Medulla oblongata (tissue), 1 donor: ENCODE measurements around the gene VWA1.
"Not testable (repeated sequence)": the region's sequence is repeated elsewhere in the genome, so short reads cannot be mapped to it uniquely, and the experiment has no call there.

Experiments used
- DNase-seq: peaks from one replicate; pipeline ENCODE4 v3.0.0-alpha.2; 2015; ENCODE audit errors: extremely low spot score

Gene VWA1

DNA sequence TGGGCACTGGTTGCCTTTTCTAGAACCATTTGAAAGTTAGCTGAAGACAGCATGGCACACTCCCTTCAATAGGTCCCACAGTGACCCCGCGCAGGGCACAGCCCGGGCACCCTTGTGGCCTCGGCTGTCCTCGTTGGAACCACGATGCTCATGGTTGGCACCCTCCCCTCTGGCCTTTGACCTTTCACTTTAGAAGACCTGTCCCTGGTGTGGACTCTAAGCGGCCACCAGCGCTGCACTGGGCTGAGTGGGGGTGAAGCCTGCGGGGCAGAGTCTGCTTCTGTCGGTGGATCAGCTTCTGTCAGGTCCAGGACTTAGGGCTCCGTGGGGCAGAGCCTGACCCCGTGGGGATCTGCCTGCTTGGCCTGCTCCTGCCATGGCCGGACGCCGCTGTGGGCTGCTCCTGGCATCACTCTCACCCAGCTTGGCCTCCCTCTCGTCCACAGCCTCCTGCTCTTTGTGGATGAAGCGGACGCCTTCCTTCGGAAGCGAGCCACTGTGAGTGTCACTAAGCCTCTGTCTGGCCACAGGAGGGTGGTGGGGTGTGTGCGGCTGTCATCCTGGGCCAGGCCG lies 21.3 kb downstream of the VWA1 start:
- DNase-seq = not testable (repeated sequence)

DNA sequence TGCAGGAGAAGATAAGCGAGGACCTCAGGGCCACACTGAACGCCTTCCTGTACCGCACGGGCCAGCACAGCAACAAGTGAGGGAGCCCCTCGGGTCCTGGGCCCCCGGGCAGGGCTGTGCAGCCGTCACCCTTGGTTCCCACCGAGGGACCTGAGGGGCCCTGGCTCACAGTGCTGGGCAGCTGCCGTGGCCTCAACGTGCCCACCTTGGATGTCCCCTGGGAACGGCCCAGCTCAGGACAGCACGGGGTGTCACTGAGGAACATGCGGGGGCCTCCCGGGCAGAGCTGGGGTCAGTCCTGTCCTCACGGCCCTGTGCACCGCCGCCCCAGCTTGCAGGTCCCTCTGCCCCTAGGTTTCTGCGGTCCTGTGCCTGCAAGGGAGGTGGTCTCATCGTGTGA lies 23.7 kb downstream of the VWA1 start:
- not testable (repeated sequence) for DNase-seq

DNA sequence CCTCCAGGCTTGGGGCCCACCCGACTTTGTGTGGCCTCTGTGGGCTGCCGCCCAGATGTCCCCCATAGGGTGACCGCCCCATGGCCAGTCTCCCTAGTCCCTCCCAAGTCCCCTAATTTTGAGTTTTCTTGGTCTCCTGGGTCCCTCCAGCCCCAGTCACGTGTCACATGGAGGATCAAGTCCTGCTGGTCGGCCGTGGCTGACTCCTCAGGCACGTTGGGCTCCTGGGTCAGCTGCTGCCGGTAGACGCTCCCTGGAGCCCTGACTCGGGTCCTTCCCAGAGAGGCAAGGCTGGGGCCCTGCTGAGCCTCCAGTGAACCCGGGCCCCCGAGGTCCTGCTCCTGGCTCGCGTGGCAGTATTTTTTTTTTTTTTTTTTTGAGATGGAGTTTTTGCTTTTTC lies 24.2 kb downstream of the VWA1 start:
- not testable (repeated sequence) for DNase-seq

DNA sequence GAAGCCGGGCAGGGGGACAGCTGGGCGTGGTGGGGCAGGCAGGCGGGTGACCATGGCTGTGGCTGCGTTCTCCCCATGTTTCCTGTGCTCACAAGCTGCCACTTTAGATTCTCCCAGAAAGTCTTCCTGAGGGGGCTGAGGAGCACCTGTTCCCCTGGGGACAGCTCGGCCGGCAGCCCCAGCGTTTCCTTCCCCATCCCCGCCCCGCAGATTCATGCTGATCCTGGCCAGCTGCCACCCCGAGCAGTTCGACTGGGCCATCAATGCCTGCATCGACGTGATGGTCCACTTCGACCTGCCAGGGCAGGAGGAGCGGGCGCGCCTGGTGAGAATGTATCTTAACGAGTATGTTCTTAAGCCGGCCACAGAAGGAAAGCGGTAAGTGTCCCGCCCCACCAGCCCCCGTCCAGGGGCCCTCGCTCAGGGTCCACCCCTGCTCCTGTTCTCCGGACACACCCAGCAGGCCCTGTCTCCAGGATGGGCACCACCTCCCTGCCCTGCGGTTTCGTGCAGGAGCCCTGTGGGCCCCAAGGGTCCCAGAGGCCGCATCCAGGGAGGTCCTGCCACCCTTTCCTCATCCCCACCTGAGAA lies 25.1 kb downstream of the VWA1 start:
- no peak for DNase-seq

DNA sequence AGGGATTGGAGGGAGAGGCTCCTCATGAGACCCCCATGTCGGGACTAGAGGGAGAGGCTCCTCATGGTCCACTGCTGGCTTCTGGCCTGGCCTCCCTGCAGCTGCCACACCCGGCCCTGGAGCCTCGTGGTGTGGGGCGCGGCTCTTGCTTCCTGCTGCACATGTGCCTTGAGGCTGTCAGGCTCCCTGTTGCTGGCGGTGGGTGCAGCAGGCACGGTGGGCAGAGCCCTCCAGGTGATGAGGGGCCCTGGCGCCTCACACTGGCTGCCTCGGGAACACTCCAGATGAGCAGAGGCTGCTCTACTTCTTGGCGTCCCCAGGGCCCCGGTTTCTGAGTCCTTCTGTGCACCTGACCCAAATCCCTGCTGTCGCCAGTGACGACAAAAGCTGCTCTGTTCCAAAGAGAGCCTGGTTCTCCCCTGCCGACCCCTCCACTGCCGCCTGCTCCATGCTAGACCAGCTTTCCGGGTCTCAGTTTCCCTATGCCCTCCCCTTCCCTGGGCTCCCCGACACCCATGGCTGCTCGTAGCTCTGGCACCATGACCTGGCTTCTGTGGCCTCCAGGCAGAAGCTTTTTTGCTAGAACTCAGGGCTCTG lies 26.3 kb downstream of the VWA1 start:
- no peak for DNase-seq

DNA sequence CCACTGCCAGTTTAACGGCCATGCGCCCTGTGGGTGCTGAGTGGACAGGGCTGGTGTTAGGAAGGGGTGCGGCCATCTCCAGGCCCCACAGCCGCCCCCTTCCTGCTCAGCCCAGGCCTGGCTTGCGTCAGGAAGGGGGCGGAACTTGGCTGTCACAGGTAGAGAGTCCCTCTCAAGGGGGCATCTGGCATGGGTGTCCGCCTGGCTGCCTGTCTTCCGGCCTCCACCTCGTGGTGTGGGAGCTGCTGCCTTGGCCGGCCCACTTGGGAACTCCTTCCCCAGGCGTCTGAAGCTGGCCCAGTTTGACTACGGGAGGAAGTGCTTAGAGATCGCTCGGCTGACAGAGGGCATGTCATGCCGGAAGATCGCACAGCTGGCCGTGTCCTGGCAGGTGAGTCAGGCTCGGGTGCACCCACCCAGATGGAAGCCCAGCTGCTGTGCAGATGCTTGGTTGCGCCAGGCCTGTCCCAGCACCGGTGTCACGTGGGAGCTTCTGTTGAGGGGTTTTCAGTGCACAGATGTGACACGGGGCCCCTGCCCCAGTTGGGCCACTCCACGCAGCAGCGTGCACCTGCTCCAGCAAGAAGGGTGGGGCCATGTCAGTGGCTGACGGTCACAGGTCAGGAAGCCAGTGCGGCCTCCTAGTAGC lies 27.0 kb downstream of the VWA1 start:
- no peak for DNase-seq

DNA sequence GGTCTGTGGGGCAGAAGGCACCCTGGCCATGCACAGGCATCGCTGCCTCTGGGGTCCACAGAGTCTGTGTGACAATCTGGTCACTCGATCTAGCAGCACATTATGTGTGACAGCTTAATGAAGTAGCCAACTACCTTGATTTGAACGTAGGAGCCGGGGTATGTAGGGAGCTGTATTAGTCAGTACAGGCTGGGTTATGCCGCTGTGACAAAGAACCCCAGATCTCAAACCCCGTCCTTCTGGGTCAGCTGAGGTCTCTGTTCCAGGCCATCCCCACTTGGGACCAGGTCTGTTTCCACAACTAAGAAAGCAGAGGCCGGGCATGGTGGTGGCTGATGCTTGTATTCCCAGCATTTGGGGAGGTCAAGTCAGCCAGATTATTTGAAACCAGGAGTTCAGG lies 27.8 kb downstream of the VWA1 start:
- DNase-seq = no peak

DNA sequence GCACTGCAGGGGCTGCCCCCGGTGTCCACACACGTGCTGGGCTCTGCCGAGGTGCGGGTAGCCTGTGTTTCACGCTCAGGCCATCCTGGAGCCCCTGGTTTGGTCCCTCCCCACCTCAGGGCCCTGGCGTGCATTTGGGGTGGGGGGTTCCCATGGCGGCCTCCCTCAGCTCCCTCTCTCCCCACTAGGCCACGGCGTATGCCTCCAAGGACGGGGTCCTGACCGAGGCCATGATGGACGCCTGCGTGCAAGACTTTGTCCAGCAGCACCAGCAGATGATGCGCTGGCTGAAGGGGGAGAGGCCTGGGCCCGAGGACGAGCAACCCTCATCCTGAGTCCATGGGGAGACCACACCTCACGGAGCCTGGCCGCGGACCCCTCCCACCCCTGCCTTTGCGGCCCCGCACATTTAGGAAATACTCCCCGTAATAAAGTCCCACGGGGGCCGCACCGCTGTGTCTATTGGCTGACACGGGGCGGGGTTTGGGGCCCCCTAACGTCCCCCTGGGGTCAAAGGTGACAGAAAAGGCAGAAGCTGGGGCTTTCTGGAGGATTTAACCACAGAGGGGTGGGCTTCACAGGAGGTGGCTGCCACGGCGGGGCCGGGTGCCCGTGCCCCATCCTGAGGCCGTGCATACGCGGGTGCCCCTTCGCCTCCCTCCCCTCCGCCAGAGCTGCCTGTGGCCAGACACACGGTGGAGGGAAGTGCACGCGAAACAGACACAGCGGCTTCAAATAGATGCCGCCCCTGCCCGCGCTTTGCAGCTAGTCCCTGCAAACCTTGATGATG lies 32.9 kb downstream of the VWA1 start:
- not testable (repeated sequence) for DNase-seq

DNA sequence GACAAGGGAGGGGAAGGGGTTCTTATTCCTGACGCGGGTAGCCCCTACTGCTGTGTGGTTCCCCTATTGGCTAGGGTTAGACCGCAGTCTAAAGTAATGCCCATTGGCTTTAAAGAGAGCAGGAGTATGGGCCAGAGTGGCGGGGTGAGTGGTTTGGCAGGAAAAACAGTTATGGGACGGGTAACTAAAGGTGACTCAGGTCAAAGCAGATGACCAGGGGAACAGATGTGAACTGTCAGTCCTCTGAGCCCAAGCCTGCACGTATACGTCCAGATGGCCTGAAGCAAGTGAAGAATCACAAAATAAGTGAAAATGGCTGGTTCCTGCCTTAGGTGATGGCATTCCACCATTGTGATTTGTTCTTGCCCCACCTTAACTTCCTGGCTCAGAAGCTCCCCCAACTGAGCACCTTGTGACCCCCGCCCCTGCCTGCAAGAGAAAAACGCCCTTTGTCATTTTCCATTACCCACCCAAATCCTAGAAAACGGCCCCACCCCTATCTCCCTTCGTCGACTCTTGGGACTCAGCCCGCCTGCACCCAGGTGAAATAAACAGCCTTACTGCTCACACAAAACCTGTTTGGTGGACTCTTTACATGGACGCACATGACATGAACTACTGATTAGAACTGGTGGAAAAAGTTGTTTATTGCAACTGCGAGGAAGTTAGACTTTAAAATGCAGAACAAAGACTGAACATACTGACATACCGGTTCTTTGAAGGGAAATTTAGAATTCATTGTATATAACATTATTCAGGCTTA lies 35.3 kb downstream of the VWA1 start:
- no peak for DNase-seq

DNA sequence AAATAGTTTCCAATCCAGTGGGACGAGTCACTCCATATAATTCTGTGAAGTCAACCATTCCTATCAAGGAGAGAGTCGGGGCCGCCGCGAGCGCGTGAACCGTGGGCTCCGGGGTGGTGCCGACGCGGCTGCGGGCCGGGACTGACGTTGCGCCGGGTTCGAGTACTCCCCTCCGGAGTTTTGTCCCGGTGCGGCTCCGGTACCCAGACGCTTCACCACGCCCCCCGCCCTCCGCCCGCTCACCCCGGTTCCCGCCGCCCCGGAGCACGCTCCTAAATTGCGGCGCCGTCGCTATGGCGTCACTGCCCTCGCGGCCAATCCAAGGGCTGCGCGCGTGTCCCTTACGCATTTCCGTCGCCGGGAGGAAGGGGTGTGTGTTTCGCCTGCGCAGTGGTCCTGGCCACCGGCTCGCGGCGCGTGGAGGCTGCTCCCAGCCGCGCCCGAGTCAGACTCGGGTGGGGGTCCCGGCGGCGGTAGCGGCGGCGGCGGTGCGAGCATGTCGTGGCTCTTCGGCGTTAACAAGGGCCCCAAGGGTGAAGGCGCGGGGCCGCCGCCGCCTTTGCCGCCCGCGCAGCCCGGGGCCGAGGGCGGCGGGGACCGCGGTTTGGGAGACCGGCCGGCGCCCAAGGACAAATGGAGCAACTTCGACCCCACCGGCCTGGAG lies 36.0 kb downstream of the VWA1 start, which contains the start of gene ATAD3B:
Gene ATAD3B, plus strand, starts transcription at position 377 of the 664 bp plus-strand sequence. Its CDS starts 120 bp downstream, at position 497.
- DNase-seq = peak; percentile 95

DNA sequence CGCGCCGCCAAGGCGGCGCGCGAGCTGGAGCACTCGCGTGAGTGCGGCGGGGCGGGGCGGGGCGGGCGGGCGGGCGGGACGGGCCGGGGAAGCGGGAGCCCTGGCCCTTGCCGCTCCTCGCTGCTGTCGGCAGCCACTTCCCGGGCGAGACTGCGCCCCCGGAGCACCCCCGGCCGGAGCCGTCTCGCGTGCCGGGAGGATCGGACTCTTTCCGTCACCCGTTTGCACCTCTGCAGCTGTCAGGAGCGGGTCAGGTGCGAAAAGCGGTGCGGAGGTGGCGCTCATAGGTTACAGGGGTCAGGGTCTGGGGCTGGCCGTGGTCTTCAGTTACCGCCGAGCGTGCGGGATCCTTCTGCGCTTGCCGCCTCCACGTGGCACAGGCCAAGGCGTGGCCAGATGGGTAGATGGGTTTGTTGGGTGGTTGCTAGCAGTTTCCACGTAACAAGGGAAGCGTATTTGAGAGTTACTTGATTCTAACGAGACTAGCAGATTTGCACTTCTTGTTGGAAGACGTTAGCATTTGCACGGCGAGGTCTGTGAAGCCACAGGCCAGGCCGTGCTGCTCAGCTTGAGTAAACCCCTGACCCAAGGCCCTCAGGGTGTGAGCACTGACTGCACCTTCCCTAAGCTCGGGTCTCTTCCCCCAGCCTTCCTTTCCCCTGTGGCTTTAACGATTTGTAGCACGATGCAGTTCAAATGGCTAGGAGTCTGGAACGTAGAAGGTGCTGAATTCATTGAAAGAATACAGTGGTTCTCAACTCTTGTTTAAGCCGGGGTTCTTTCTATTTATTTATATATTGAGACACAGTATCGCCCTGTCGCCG lies 36.8 kb downstream of the VWA1 start:
- not testable (repeated sequence) for DNase-seq

DNA sequence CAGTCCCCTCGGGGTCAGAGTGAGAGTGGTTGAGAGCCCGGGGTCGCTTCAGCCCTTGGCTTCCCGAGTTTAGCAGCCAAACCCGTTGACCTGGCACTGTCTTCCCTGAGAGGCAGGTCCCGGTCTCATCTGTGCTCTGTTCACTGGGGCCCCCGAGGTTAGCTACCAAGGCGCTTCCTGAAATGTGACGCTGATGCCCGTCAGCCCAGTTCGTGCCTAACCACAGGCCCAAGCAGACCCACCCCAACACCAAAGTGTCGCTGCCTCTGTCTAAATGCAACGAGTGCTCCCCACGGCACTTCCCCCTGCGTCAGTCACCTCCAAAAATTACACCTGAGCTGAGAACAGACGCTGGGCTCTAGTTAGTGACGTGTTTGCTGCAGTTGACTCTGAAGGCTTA lies 40.5 kb downstream of the VWA1 start:
- not testable (repeated sequence) for DNase-seq

DNA sequence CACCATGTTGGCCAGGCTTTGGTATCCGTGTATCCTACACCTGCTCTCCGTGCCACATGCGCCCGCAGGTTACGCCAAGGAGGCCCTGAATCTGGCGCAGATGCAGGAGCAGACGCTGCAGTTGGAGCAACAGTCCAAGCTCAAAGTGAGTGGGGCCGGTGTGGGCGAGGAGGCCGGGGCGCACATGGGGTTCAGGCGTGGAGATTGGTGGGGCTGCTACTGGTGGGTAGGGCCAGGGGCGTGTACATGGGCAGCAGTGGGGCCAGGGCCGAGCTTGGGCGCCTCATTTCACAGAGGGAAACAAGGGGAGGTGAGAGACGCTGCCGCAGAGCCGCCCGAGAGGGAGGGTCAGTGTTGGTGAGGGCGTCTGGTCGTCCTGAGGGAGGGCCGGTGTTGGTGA lies 41.7 kb downstream of the VWA1 start:
- DNase-seq = no peak

DNA sequence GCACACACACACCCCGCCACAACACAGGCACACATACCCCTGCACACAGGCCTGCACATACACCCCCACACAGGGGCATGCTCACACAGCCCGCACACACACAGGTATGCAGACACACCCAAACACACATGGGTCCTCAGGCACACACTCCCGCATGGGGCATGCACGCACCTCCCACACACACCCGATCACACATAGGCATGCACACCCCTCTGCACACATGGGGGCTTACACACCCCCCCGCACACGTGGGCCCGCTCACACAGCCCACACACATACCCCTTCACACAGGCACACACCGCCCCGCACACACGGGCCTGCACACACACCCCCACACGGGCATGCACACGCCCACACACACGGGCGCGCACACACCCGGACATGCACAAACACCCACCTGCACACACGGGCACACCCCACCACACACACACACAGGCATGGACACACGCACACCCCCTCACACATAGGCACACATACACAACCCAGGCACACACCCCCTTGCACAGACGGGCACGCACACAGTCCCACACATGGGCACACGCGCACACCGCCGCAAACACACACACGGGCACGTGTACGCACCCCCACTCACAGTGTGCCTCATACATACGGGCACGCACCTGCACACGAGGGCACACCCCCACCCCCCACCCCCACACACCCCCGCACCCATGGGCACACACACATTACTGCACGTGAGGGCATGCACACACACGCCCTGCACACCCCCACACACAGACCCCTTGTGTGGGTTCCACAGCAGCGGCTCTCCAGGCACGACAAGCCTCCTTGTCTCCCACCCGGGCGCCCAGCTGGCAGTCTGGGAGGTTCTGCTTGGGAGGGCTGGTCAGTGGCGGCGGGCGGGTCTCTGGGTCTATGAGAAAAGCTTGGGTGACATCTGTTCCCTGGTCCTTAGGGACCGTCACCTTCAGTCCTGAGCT lies 44.3 kb downstream of the VWA1 start:
- no peak for DNase-seq

DNA sequence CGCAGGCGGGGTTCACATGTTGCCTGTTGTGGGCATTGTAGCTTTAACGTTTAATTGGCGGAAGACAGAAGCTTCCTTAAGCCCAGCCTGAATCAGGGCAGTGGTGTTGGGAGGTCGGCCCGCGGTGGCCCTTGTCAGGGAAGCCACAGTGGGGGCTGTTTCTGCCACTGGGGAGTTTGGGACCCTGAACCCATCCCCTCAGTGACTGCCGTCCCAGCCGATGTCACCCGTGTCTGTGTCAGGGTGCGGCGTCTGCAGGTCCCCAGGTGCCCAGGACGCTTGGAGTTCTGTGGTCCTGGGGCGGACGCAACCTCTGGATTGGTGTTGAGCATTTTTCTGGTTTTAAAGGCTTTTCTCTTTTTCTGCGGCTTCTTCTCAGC lies 45.0 kb downstream of the VWA1 start:
- DNase-seq = not testable (repeated sequence)

DNA sequence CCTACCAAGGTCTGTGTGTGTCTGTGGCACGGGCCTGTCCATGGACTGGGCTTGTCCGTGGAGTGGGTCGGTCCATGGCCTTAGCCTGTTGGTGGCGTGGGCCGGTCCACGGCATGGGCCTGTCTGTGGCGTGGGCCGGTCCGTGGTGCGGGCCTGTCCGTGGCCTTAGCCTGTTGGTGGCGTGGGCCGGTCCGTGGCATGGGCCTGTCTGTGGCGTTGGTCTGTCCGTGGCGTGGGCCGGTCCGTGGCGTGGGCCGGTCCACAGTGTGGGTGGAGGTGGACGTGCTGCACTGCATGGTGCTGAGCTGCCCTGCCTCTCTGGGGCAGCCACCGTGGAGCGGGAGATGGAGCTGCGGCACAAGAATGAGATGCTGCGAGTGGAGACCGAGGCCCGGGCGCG lies 46.3 kb downstream of the VWA1 start:
- not testable (repeated sequence) for DNase-seq

DNA sequence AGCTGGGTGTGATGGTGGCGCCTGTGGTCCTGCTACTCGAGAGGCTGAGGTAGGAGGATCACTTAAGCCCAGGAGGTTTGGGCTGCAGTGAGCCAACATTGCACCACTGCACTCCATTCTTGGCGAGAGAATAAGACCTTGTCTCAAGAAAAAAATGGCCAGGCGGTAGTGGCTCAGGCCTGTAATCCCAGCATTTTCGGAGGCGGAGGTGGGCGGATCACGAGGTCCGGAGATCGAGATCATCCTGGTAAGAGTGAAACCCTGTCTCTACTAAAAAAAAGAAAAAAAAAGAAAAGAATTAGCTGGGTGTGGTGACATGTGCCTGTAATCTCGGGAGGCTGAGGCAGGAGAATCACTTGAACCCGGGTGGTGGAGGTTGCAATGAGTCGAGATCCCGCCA lies 47.4 kb downstream of the VWA1 start:
- no peak for DNase-seq

DNA sequence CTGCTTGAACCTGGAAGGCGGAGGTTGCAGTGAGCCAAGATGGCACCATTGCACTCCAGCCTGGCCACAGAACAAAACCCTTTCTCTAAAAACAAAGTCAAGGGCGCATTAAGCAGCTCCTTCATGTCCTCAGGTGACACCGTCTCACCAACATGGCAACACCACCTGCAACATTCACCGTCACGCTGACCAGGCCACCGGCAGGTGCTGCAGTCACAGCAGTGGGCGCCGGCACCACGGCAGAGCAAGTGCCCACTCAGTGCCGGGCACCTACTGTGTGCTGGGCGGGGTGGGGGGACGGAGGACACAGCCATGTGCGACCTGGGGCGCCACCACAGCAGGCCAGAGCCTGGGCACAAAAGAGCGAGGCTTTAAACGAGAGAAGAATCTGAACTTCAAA lies 48.2 kb downstream of the VWA1 start:
- no peak for DNase-seq
